Panc1 (cell line): ENCODE results near the gene MAP3K20.

ENCODE experiments used
- CTCF ChIP-seq: fragments of 450-650 bp; IDR thresholded peaks from 2 replicates; pipeline ENCODE4 v1.5.1; 2017; ENCODE audit warnings: mild to moderate bottlenecking
- POLR2AphosphoS5 ChIP-seq: IDR thresholded peaks from 2 replicates; pipeline ENCODE4 v1.6.1; 2012; ENCODE audit warnings: mild to moderate bottlenecking, low read depth, low read length, moderate library complexity
- REST ChIP-seq, 2 experiments: IDR thresholded peaks; 2 replicates each; pipeline ENCODE4 v1.6.1; 2011 to 2012; ENCODE audit warnings: low read depth in 2 of 2, control low read depth in 1 of 2, low read length in 1 of 2, mild to moderate bottlenecking in 1 of 2, moderate library complexity in 1 of 2; ENCODE audit not compliant: insufficient read depth in 1 of 2
- SIN3A ChIP-seq: IDR thresholded peaks from 2 replicates; pipeline ENCODE4 v1.6.1; 2012; ENCODE audit warnings: low read depth, mild to moderate bottlenecking, low read length, moderate library complexity, borderline replicate concordance; ENCODE audit not compliant: insufficient read depth

DNA sequence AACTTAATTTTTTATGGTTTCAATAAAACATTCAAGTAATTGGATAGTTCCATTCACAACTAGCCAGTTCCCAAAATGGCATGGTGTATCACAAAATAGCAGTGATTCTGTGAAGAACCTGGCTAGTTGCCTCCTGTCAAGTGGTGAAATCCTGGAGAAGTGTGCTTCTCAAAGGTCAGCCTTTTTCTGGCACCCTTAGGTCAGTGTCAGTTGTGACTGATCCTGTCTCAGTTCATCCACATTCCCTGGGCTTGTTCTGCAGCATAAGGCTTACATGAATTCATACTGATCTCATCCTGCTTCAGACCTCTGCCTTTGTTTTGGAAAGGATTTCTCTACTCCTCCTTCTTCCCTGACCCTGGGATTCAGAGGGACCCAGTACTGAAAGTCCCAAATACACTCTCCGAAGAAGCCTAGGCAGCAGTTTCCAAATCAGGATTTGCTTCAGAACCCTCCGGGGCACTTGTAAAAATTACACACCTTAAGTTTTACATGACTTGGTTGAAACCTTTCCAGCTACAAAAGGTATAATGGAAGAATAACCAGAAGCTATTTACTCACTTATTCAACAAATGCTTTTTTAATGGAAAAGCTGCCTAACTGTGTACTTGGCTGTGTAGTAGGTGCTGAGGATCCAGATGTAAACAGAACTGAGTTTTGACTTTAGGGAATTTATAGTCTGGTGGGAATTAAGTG lies 11.0 kb downstream of the MAP3K20 start:
- TF ChIP-seq CTCF (no peak), SIN3A (no peak), REST (IDR thresholded peaks at IDR 0.05; ENCODE audit: insufficient read depth in 1 of 2, low read depth in 2 of 2, low read length in 1 of 2) (no peak), POLR2AphosphoS5 (no peak)
